ENCODE measurements around the gene ATP6V0C.

ATP6V0C gene

DNA sequence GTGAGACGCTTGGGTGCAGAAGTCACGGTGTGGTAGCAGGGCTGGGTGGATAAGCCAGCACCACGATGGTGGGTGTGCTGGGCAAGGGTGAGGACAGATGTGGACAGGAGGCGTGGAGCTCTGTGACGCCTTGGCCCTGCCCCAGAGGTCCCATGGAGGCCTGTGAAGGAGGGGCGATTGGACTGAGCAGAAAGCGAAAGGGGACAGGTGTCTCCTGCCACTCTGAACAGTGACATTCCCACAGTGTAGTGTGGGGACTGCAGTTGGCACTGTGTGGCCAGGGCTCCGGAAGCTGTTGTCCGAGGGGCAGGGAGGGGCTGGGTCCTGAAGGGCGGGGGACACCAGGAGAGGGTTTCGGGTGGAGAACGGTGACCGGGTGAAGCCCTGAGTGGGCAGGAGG is 31.5 kb upstream of the ATP6V0C start:
- no peak overlapping the region for H3K4me3 ChIP-seq (ENCODE audit: low read depth, low read length, poor library complexity, severe bottlenecking)
- no peaks in the 10 kb centered on the region for H3K36me3 ChIP-seq (ENCODE audit: insufficient read depth, low read length)
- no peak overlapping the region for H2AFZ ChIP-seq (ENCODE audit: low read length)
- no peaks in the 10 kb centered on the region for H3K9me2 ChIP-seq (ENCODE audit: low read depth, low read length)
- no peaks in the 10 kb centered on the region for H3F3A ChIP-seq (ENCODE audit: insufficient read depth, low read length)
- H3K27me3 ChIP-seq (ENCODE audit: insufficient read depth, low read length): no peaks in the 10 kb centered on the region; the same call in 1 of the 2 replicates
- H3K9ac ChIP-seq (ENCODE audit: low read length): no peak overlapping the region
- TF ChIP-seq, protein P1, sequence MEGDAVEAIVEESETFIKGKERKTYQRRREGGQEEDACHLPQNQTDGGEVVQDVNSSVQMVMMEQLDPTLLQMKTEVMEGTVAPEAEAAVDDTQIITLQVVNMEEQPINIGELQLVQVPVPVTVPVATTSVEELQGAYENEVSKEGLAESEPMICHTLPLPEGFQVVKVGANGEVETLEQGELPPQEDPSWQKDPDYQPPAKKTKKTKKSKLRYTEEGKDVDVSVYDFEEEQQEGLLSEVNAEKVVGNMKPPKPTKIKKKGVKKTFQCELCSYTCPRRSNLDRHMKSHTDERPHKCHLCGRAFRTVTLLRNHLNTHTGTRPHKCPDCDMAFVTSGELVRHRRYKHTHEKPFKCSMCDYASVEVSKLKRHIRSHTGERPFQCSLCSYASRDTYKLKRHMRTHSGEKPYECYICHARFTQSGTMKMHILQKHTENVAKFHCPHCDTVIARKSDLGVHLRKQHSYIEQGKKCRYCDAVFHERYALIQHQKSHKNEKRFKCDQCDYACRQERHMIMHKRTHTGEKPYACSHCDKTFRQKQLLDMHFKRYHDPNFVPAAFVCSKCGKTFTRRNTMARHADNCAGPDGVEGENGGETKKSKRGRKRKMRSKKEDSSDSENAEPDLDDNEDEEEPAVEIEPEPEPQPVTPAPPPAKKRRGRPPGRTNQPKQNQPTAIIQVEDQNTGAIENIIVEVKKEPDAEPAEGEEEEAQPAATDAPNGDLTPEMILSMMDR (IDR thresholded peaks at IDR 0.05; ENCODE audit: low read length): no peak
- no peak for TF ChIP-seq EZH2 (IDR thresholded peaks at IDR 0.05; ENCODE audit: borderline replicate concordance, low read length)
- no peaks in the 10 kb centered on the region for H3K9me3 ChIP-seq (ENCODE audit: low read length)
- peaks cover 7% of the 10 kb centered on the region for H3K4me1 ChIP-seq (ENCODE audit: insufficient read depth, low read length, severe bottlenecking)
- H3K27ac ChIP-seq (ENCODE audit: low read depth, low read length, poor library complexity, severe bottlenecking): no peak overlapping the region
- H4K20me1 ChIP-seq (ENCODE audit: insufficient read depth, low read length): no peaks in the 10 kb centered on the region
- no peak overlapping the region for H3K4me2 ChIP-seq (ENCODE audit: low read length)
- H3K79me2 ChIP-seq (ENCODE audit: insufficient read depth, low read length): no peaks in the 10 kb centered on the region

DNA sequence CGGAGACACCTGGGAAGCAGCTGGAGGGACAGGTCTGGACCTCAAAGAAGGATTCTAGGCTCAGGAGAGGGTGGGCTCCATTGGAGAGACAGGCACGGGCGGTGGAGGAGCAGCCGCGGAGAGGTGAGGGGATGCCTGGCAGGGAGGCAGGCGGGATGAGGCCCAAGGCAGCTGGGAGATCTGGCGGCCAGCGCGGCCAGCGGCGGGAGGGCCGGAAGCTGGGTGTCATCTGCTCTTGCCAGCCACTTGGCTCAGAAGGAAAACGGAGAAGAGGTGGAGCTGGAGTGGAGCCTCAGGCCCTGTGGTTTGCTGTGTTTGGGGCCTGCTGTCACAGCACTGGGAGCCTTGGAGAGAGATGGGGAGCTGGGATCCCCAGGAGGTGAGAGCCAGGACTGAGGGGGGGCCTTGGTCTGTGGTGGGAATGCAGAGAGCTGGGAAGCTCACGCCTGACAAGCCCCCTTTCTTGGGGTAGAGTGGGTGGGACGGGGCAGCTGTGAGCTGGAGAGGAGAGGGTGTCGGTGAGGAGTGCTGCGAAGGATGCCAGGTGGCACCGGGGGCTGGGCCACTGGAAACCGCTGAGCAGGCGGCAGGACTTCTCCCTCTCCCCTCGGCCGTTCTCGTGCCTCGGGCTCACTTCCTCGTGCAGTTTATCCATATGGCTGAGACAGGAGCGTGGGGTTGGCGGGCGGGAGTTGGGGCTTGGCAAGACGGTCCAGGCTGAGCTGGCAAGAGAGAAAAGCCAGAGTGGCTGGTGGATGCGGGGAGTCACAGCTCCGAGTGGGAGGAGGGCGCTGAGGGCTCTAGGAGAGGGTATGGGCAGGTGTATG is 30.8 kb upstream of the ATP6V0C start:
- Histone ChIP-seq H3K9me2 (ENCODE audit: low read depth, low read length) (no peaks in the 10 kb centered on the region), H3K4me1 (ENCODE audit: insufficient read depth, low read length, severe bottlenecking) (peaks cover 8% of the 10 kb centered on the region), H3F3A (ENCODE audit: insufficient read depth, low read length) (no peaks in the 10 kb centered on the region), H3K4me2 (ENCODE audit: low read length) (no peak overlapping the region), H2AFZ (ENCODE audit: low read length) (no peak overlapping the region), H3K27me3 (ENCODE audit: insufficient read depth, low read length) (no peaks in the 10 kb centered on the region; the same call in 1 of the 2 replicates), H3K79me2 (ENCODE audit: insufficient read depth, low read length) (no peaks in the 10 kb centered on the region), H3K9me3 (ENCODE audit: low read length) (no peaks in the 10 kb centered on the region), H3K27ac (ENCODE audit: low read depth, low read length, poor library complexity, severe bottlenecking) (no peak overlapping the region), H3K36me3 (ENCODE audit: insufficient read depth, low read length) (no peaks in the 10 kb centered on the region), H4K20me1 (ENCODE audit: insufficient read depth, low read length) (no peaks in the 10 kb centered on the region), H3K9ac (ENCODE audit: low read length) (no peak overlapping the region), H3K4me3 (ENCODE audit: low read depth, low read length, poor library complexity, severe bottlenecking) (no peak overlapping the region)
- TF ChIP-seq, protein P1 (IDR thresholded peaks at IDR 0.05; ENCODE audit: low read length): no peak
- no peak for TF ChIP-seq EZH2 (IDR thresholded peaks at IDR 0.05; ENCODE audit: borderline replicate concordance, low read length)

DNA sequence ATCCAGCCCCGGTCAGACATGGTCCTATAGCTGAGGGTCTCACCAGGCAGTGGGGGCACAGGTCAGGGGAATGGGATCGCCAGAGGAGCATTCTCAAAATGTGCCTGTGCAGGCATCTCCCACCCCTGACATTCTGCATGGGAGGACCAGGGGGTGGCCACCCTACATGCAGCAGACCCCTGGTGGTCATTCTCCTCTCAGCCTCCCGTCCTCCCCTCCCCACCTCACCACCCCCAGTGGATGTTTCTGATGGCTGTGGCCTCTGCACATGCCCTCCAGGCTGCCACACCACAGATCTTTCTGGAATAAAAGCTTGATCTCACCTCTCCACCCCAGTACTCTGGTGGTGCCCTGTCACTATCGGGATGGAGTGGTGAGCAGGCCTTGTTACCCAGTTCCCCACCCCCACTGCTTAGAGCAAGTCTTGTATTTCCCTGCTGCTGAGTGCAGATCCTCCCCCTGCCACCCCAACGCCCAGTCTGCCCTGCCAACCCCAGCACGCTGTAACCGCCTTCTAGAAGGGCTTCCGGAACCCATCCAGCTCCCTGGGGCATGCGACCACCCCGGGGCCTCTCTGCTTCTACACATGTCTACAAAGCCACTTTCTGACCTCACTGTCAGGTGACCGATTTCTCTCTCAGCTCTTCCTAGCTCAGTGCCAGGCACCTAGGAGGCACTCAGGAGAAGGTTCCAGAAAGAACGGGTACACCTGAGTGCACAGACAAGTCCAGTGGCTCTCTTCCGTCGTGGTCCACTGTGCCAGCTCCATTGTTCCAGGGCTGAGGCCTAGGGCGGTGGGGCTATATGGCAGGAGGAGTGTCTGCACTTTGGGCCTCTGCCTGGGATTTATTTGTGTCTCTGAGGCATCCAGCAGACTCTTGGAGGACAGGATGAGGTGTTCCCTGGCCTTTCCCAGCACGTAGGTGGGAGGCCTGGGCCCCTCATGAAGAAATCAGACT is 29.5 kb upstream of the ATP6V0C start:
- Histone ChIP-seq H3K4me2 (ENCODE audit: low read length) (no peak overlapping the region), H4K20me1 (ENCODE audit: insufficient read depth, low read length) (no peaks in the 10 kb centered on the region)

More for the DNA sequence above, 29.5 kb upstream of the ATP6V0C start:
- TF ChIP-seq, protein P1 (IDR thresholded peaks at IDR 0.05; ENCODE audit: low read length): no peak
- TF ChIP-seq EZH2 (IDR thresholded peaks at IDR 0.05; ENCODE audit: borderline replicate concordance, low read length): no peak
- Histone ChIP-seq H3K4me1 (ENCODE audit: insufficient read depth, low read length, severe bottlenecking) (peaks cover 8% of the 10 kb centered on the region), H3F3A (ENCODE audit: insufficient read depth, low read length) (no peaks in the 10 kb centered on the region), H3K9me3 (ENCODE audit: low read length) (no peaks in the 10 kb centered on the region), H2AFZ (ENCODE audit: low read length) (no peak overlapping the region), H3K79me2 (ENCODE audit: insufficient read depth, low read length) (no peaks in the 10 kb centered on the region), H3K36me3 (ENCODE audit: insufficient read depth, low read length) (no peaks in the 10 kb centered on the region), H3K9ac (ENCODE audit: low read length) (no peak overlapping the region), H3K4me3 (ENCODE audit: low read depth, low read length, poor library complexity, severe bottlenecking) (no peak overlapping the region), H3K27ac (ENCODE audit: low read depth, low read length, poor library complexity, severe bottlenecking) (no peak overlapping the region), H3K9me2 (ENCODE audit: low read depth, low read length) (no peaks in the 10 kb centered on the region), H3K27me3 (ENCODE audit: insufficient read depth, low read length) (no peaks in the 10 kb centered on the region; the same call in 1 of the 2 replicates)

Data from OCI-LY1 (cell line).